NCI-H2107 treated with DMSO at 0.1 percent for 48 hours (cell line): ENCODE results near the gene SMIM29.
"Not testable (repeated sequence)": the region's sequence is repeated elsewhere in the genome, so short reads cannot be mapped to it uniquely, and the experiment has no call there.

Experiments
- DNase-seq: peaks from one replicate; lab custom pipeline; 2025; ENCODE audit not compliant: unreplicated experiment; lab: John Stamatoyannopoulos, UW

SMIM29 gene

GRCh38 chr6:34269132-34269531 is 20.3 kb upstream of the SMIM29 start:
- not testable (repeated sequence) for DNase-seq

GRCh38 chr6:34267746-34268145 is 18.9 kb upstream of the SMIM29 start:
- no peak for DNase-seq

GRCh38 chr6:34263484-34263883 is 14.7 kb upstream of the SMIM29 start:
- not testable (repeated sequence) for DNase-seq

GRCh38 chr6:34260576-34261267 is 11.9 kb upstream of the SMIM29 start:
- DNase-seq: no peak

- no peak for DNase-seq
These were observed 10.8 kb upstream of the SMIM29 start for GRCh38 chr6:34259529-34260069.

GRCh38 chr6:34252395-34252794 is 3.6 kb upstream of the SMIM29 start:
- DNase-seq: not testable (repeated sequence)

GRCh38 chr6:34249469-34250261 is 859 bp upstream of the SMIM29 start:
- DNase-seq: no peak

GRCh38 chr6:34248198-34248726 is 544 bp downstream of the SMIM29 start:
- DNase-seq: no peak

GRCh38 chr6:34247481-34248197 is 1.2 kb downstream of the SMIM29 start:
- no peak for DNase-seq

GRCh38 chr6:34246563-34247391 is 2.0 kb downstream of the SMIM29 start:
- no peak for DNase-seq

- DNase-seq: no peak
These were observed 2.6 kb downstream of the SMIM29 start for GRCh38 chr6:34246249-34246562.

GRCh38 chr6:34245761-34246140 is 3.1 kb downstream of the SMIM29 start:
- DNase-seq: not testable (repeated sequence)

- not testable (repeated sequence) for DNase-seq
These were observed 3.6 kb downstream of the SMIM29 start for GRCh38 chr6:34245032-34245760.

GRCh38 chr6:34243901-34244884 is 4.6 kb downstream of the SMIM29 start:
- DNase-seq: no peak

GRCh38 chr6:34243131-34243771 is 5.6 kb downstream of the SMIM29 start:
- DNase-seq: no peak

GRCh38 chr6:34242252-34243130 is 6.3 kb downstream of the SMIM29 start:
- no peak for DNase-seq
